ENCODE data around the gene ITGB4. TPM values are rescaled to one million over a fixed set of nuclear protein-coding genes. Genes with fewer than 3 reads are reported as not detected.

Gene ITGB4
- polyA plus RNA-seq, 1 of the 3 experiments (the other 2 are of a cell fraction): 7.0 TPM

DNA sequence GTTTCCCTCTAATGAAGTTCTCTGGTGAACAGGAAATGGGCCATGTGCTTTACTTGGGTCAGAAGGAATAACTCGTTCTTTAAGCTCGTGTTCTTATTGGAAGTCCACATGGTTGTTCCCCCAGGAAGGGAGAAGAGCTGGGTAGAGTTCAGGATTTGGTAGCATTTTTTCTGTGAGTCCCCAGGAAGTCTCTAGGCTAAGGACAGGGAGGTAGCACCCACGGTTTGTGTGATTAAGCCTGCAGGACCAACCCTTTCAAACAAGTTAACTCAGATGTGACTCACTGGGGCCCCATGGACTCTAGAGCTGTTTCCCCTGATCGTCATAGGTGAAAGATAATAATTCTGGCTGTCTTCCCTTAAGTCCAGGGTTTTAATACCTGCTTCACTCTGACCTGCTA, 37.7 kb upstream of the ITGB4 start:
- peak overlapping the region in 1 of 2 experiments; percentile 69; a peak in 2 of 4 replicates for H3K27ac ChIP-seq (ENCODE audit: low read depth in 2 of 2, low read length in 1 of 2)
- no peaks in the 10 kb centered on the region for H3K9me2 ChIP-seq
- 40% methylated on average over 4 of the region's 4 CpGs for WGBS (ENCODE audit: low lambda C conversion rate)
- ChIA-PET POLR2A (interaction anchor here (1.2 kb wide), 2 partner anchors 8 to 10 kb away, joined by 3 to 5 read pairs; no protein-coding TSS in a partner anchor), CTCF (interaction anchor here (0.8 to 5.2 kb wide), 8 partner anchors 9 to 70 kb away, joined by 3 to 50 read pairs (median 10); partner anchors contain the start of gene SMIM5)
- H4K20me1 ChIP-seq (ENCODE audit: insufficient read depth): peaks cover 12% of the 10 kb centered on the region; the same call in 1 of the 2 replicates
- peak overlapping the region; percentile 55 for H3K4me2 ChIP-seq
- no peak overlapping the region for H2AFZ ChIP-seq (ENCODE audit: low read depth)
- no peaks in the 10 kb centered on the region for H3K27me3 ChIP-seq (ENCODE audit: insufficient read depth)
- peak; percentile 57 for TF ChIP-seq JUND (IDR thresholded peaks at IDR 0.05)
- TF ChIP-seq GABPA (IDR thresholded peaks at IDR 0.05; ENCODE audit: low read depth): no peak
- 0 out of 4 replicates have a peak, but pooled peaks of 1 of the 2 experiments have one; percentile 29 for TF ChIP-seq EP300 (IDR thresholded peaks at IDR 0.05; ENCODE audit: borderline replicate concordance in 1 of 2, low read depth in 1 of 2, low read length in 1 of 2)
- TF ChIP-seq RXRA (IDR thresholded peaks at IDR 0.05; ENCODE audit: borderline replicate concordance, low read depth): peak; percentile 37; the same call in 1 of the 2 replicates
- no peak for TF ChIP-seq TEAD4 (IDR thresholded peaks at IDR 0.05; ENCODE audit: borderline replicate concordance, insufficient read depth)
- peak; percentile 76 for TF ChIP-seq FOSL2 (IDR thresholded peaks at IDR 0.05; ENCODE audit: borderline replicate concordance, low read depth)
- no peak for TF ChIP-seq FOXM1 (IDR thresholded peaks at IDR 0.05; ENCODE audit: low read depth)
- peak; percentile 59 for TF ChIP-seq TCF12 (IDR thresholded peaks at IDR 0.05)
- TF ChIP-seq SMC3 (IDR thresholded peaks at IDR 0.05; ENCODE audit: low read depth, low read length): no peak
- TF ChIP-seq, protein P1, sequence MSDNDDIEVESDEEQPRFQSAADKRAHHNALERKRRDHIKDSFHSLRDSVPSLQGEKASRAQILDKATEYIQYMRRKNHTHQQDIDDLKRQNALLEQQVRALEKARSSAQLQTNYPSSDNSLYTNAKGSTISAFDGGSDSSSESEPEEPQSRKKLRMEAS (IDR thresholded peaks at IDR 0.05; ENCODE audit: low read depth): peak; percentile 73; the same call in 1 of the 2 replicates
- peak; percentile 69 for TF ChIP-seq NFIC (IDR thresholded peaks at IDR 0.05; ENCODE audit: borderline replicate concordance)
- TF ChIP-seq, protein P2, sequence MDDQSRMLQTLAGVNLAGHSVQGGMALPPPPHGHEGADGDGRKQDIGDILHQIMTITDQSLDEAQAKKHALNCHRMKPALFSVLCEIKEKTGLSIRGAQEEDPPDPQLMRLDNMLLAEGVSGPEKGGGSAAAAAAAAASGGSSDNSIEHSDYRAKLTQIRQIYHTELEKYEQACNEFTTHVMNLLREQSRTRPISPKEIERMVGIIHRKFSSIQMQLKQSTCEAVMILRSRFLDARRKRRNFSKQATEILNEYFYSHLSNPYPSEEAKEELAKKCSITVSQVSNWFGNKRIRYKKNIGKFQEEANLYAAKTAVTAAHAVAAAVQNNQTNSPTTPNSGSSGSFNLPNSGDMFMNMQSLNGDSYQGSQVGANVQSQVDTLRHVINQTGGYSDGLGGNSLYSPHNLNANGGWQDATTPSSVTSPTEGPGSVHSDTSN (IDR thresholded peaks at IDR 0.05): peak; percentile 34; the same call in 1 of the 2 replicates
- peak overlapping the region; percentile 39; the same call in 1 of the 2 replicates for H3K9ac ChIP-seq
- H3K79me2 ChIP-seq (ENCODE audit: insufficient read depth): peaks cover 91% of the 10 kb centered on the region
- no peaks in the 10 kb centered on the region for H3K9me3 ChIP-seq
- H3K36me3 ChIP-seq (replicated peaks in 1 of 2; ENCODE audit: control insufficient read depth in 1 of 2, insufficient read depth in 2 of 2, low read length in 1 of 2): peaks cover 10 to 27% of the 10 kb centered on the region in 2 experiments
- H3F3A ChIP-seq (replicated peaks; ENCODE audit: insufficient read depth): peaks cover 36% of the 10 kb centered on the region
- no peak for DNase-seq
- no peak overlapping the region for H3K4me3 ChIP-seq (ENCODE audit: low read depth in 2 of 2, low read length in 1 of 2)
- H3K4me1 ChIP-seq (ENCODE audit: control insufficient read depth in 1 of 2, insufficient read depth in 2 of 2, low read depth in 1 of 2, low read length in 1 of 2): peaks cover 6 to 45% of the 10 kb centered on the region in 2 experiments; a peak in 3 of 4 replicates

DNA sequence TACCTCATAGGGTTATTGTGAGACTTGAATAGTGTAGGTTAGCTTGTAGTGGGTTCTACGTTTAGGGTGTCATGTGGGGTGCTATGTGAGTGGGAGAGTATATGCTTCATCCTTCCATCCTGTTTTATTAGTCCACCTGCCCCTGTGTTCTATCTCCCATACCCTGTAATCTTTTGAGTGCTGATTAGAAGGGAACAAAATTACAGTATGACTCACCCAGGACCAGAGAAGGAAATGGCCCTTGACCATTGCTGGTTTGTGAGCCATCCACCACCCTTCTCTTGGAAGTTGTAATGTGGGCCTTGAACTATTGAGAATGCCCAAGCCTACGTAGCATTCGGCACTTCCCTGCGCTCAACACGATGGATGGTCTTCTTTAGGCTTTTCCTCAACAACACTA, 37.0 kb upstream of the ITGB4 start:
- H2AFZ ChIP-seq (ENCODE audit: low read depth): no peak overlapping the region
- ChIA-PET POLR2A (interaction anchor here (1.2 kb wide), 1 partner anchor 10 kb away, joined by 5 read pairs; no protein-coding TSS in a partner anchor), CTCF (interaction anchor here (0.8 to 5.2 kb wide), 7 partner anchors 9 to 70 kb away, joined by 3 to 50 read pairs (median 16); partner anchors contain the start of gene SMIM5)
- peaks cover 6 to 49% of the 10 kb centered on the region in 2 experiments; a peak in 3 of 4 replicates for H3K4me1 ChIP-seq (ENCODE audit: control insufficient read depth in 1 of 2, insufficient read depth in 2 of 2, low read depth in 1 of 2, low read length in 1 of 2)
- H3K4me3 ChIP-seq (ENCODE audit: low read depth in 2 of 2, low read length in 1 of 2): no peak overlapping the region
- H3K27ac ChIP-seq (ENCODE audit: low read depth in 2 of 2, low read length in 1 of 2): peak overlapping the region; percentile 59 to 69
- peaks cover 12% of the 10 kb centered on the region; the same call in 1 of the 2 replicates for H4K20me1 ChIP-seq (ENCODE audit: insufficient read depth)
- DNase-seq: no peak
- H3K9me3 ChIP-seq: no peaks in the 10 kb centered on the region
- H3K27me3 ChIP-seq (ENCODE audit: insufficient read depth): no peaks in the 10 kb centered on the region
- H3K36me3 ChIP-seq (replicated peaks in 1 of 2; ENCODE audit: control insufficient read depth in 1 of 2, insufficient read depth in 2 of 2, low read length in 1 of 2): peaks cover 9 to 24% of the 10 kb centered on the region in 2 experiments
- peaks cover 36% of the 10 kb centered on the region for H3F3A ChIP-seq (replicated peaks; ENCODE audit: insufficient read depth)
- no peak overlapping the region for H3K9ac ChIP-seq
- H3K79me2 ChIP-seq (ENCODE audit: insufficient read depth): peaks cover 91% of the 10 kb centered on the region
- H3K4me2 ChIP-seq: peak overlapping the region; percentile 55; the same call in 1 of the 2 replicates
- no peaks in the 10 kb centered on the region for H3K9me2 ChIP-seq
- 94% methylated on average over 5 of the region's 5 CpGs for WGBS (ENCODE audit: low lambda C conversion rate)
- TF ChIP-seq NRF1 (IDR thresholded peaks at IDR 0.05; ENCODE audit: low read depth, low read length): no peak
- TF ChIP-seq FOSL2 (IDR thresholded peaks at IDR 0.05; ENCODE audit: borderline replicate concordance, low read depth): no peak
- TF ChIP-seq TEAD4 (IDR thresholded peaks at IDR 0.05; ENCODE audit: borderline replicate concordance, insufficient read depth): no peak
- no peak for TF ChIP-seq TCF12 (IDR thresholded peaks at IDR 0.05)
- no peak for TF ChIP-seq RXRA (IDR thresholded peaks at IDR 0.05; ENCODE audit: borderline replicate concordance, low read depth)
- TF ChIP-seq, protein P3, sequence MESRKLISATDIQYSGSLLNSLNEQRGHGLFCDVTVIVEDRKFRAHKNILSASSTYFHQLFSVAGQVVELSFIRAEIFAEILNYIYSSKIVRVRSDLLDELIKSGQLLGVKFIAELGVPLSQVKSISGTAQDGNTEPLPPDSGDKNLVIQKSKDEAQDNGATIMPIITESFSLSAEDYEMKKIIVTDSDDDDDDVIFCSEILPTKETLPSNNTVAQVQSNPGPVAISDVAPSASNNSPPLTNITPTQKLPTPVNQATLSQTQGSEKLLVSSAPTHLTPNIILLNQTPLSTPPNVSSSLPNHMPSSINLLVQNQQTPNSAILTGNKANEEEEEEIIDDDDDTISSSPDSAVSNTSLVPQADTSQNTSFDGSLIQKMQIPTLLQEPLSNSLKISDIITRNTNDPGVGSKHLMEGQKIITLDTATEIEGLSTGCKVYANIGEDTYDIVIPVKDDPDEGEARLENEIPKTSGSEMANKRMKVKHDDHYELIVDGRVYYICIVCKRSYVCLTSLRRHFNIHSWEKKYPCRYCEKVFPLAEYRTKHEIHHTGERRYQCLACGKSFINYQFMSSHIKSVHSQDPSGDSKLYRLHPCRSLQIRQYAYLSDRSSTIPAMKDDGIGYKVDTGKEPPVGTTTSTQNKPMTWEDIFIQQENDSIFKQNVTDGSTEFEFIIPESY (IDR thresholded peaks at IDR 0.05; ENCODE audit: borderline replicate concordance, low read depth): no peak
- TF ChIP-seq, protein P1 (IDR thresholded peaks at IDR 0.05; ENCODE audit: low read depth): no peak
- TF ChIP-seq, protein P4, sequence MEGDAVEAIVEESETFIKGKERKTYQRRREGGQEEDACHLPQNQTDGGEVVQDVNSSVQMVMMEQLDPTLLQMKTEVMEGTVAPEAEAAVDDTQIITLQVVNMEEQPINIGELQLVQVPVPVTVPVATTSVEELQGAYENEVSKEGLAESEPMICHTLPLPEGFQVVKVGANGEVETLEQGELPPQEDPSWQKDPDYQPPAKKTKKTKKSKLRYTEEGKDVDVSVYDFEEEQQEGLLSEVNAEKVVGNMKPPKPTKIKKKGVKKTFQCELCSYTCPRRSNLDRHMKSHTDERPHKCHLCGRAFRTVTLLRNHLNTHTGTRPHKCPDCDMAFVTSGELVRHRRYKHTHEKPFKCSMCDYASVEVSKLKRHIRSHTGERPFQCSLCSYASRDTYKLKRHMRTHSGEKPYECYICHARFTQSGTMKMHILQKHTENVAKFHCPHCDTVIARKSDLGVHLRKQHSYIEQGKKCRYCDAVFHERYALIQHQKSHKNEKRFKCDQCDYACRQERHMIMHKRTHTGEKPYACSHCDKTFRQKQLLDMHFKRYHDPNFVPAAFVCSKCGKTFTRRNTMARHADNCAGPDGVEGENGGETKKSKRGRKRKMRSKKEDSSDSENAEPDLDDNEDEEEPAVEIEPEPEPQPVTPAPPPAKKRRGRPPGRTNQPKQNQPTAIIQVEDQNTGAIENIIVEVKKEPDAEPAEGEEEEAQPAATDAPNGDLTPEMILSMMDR (IDR thresholded peaks at IDR 0.05): no peak
- no peak for TF ChIP-seq NFIC (IDR thresholded peaks at IDR 0.05; ENCODE audit: borderline replicate concordance)
- TF ChIP-seq YY1 (IDR thresholded peaks at IDR 0.05; ENCODE audit: low read depth): no peak
- no peak for TF ChIP-seq GABPA (IDR thresholded peaks at IDR 0.05; ENCODE audit: low read depth)
- no peak for TF ChIP-seq EP300 (IDR thresholded peaks at IDR 0.05; ENCODE audit: borderline replicate concordance in 1 of 2, low read depth in 1 of 2, low read length in 1 of 2)

Measured in SK-N-SH (cell line).